K562 (cell line): ENCODE measurements around the gene SEC11A.

Experiments used
- SRF ChIP-seq, 2 experiments: fragments of 250-450, 450-650 bp in 1 of 2; sonication (Bioruptor Pico) in 1 of 2; sonication (generic) in 1 of 2; formaldehyde crosslinking; IDR thresholded peaks; 2 replicates each; pipeline versions ENCODE4 v1.5.0 to v1.5.1; 2020 to 2022; ENCODE audit warnings: mild to moderate bottlenecking in 1 of 2, missing genetic modification reagents in 1 of 2
- U2AF1 ChIP-seq: fragments of 200-400 bp; formaldehyde crosslinking; optimal IDR thresholded peaks from 2 replicates; pipeline ENCODE3; 2017; ENCODE audit warnings: mild to moderate bottlenecking, low read depth, low read length, moderate library complexity

DNA sequence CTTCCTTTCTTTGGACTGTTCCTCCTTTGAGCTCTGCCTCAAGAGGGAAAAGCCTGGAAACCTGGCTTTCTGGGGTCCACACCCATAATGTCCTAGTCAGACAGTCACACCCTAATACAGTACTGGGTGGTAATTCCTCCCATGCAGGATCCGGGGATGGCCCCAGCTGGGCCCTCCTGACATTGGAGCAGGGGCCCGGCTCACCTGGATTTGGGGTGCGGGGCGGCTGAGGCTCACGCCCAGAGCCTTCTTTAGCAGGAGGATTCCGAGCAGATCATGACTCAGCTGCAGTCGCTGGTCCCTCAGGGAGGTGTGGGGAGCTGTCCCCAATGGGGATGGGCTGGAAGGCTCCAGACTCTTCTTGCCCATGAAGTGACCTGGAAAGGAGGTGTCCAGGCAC lies 59.0 kb downstream of the SEC11A start:
- TF ChIP-seq U2AF1 (no peak), SRF (CRISPR knock-in tag; IDR thresholded peaks at IDR 0.05) (no peak)
